ENCODE data around the gene PITPNC1.

PITPNC1 gene

DNA sequence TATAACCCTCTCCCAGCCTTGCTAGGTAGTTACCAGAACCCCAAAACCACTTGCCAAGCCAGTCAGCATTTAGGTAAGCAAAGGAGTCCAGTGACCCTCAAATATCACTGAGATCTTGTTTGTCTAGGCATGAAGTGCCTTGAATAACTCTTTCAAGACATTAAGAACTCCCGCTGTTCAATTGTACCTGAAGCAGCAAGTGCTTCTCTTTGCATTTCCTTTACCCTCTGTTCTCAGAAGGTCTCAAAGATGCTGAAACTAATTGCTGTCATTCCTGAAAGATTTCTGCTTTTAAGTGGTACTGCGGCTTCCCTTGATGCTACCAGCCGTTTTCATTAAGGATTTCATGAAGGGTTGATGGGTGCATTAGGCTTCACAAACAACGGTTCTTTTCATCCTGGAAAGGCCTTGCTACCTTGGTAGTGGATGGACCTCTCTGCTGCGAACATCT is 142.7 kb downstream of the PITPNC1 start:
- no peak for DNase-seq

DNA sequence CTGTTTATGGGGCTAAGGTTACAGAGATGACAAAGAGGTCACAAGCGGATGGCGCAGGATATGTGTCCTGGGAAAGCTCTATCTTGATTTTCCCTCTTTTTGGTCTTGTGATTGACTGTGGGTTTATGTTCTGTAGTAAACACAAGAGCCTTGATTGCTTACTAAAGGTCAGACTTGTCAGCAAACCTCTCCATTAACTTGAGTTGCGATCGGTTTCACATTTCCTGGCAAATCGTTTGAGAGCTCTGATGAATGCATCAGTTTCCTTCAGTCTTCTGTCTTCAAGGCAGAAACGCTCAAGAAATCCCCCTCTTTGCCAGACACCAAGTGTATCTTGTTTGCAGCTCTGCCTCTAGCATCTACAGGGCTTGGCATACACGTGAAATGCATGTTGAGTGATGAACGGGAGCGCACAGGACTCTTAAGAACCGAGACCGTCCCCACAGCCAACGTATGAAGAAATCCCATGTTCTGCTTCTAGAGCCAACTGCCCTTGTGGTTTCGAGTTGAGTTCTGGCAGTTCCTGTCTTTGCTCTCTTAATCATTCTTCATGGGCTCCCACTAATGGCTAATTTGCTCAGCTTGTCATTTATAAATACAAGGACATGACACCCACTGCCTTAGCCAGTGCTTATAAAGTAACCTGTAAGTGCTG is 143.3 kb downstream of the PITPNC1 start:
- DNase-seq, result no peak

DNA sequence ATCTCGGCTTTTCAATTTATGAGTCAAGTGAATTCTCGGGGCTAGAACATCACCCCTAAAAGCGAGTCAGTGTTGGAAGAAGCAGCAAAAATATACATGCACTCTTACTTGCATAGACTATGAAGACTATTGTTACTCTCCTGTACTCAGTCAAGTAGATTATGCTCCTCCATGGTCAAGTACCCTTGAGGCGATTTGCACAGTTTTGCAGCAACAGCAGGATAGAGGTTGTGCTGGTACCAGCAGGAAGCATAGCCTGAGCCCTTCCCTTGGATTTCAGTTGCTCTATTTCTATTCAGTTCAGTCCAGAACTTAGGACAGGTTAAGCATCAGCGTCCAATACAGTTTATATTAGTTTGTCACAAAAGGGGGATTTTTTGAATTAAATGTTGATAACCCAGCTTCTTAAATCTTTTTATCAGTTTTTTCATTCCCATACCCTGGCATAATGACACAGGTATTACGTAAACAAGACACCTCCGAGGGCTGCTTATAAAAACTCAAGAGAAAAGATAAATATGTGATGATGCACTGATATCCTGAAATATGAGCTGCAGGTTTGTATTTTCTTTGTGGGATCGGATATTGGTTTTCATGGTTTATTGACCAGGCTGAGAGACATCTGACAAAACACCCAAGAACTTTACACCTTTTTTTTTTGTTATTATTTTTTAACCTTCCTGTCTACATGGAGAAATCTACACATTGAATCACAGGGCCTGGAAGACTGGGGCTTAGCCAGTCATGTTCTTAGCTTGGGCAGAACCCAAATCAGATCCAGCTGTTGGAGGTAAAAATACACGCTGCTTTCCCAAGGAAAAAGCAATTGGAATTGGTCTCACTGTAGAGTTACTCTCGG is 144.1 kb downstream of the PITPNC1 start:
- no peak for DNase-seq

- DNase-seq, result no peak
Observed at GRCh38 chr17:67521775-67522069, 144.6 kb downstream of the PITPNC1 start.

DNA sequence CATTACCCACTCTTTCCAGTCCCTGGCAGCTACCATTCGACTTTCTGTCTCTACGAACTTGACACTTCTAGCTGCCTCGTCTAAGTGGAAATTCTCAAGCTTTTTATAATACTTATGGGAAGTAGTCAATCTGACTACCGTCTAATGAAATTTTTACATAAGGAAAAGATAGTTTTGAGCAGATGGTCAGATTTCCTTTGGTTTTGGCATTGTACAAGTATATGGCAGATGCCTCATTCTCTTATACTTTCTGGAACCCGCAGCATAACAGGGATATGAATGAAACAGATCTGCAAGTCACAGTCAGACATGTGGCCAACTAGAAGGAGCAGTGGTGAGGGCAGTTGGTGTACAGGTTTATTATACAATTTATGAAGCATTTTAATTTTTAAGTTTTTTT is 146.0 kb downstream of the PITPNC1 start:
- DNase-seq, result no peak

GRCh38 chr17:67525239-67526135 is 148.4 kb downstream of the PITPNC1 start:
- no peak for DNase-seq

DNA sequence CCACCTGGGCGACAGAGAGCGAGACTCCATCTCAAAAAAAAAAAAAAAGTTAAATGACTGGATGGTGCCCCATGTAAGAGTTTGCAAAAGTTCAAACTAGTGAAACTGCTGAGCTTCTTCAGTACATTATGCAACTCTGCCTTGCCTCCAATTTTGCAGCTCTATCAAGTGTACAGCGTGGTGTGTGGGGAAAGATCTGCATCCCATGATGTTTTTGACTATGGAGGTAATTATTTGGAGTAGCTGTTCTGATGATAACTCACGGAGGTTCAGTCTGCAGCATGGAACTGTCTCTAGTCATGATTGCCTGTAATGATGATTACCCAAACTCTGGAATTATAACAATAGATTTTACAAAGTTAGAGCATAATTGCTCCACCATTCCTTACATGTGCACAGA is 149.6 kb downstream of the PITPNC1 start:
- no peak for DNase-seq

DNA sequence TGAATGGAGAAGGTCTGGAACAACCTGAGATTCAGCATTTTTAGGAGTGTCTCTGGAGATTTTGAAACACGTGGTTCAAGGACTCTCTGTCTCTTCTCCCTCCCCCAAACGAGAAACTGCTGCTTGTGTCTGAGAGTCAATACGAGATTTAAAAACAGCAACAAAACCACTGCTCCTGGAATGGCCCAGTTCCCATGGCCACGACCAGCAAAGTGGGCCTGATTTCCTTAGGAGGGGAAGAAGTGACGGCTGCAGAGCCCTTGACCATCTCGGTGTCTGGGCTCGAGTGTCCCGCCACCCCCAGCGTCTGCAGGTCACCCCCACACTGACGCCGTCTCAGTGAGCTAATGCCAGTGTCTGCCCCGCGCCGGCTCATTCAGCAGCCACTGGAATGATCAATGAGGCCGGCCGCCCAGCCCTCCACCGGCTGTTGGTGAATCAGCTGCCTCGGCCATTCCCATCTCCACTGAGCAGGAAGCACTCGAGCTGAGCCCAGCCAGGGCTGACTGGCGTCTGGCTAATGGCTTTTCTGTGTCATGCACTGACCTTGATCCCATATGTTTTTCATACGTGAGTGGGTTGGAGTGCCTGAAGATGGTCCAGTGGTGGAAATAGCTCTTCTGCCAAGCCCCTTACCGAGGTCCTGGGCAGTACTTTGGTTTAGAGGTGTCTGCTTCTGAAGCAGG is 151.8 kb downstream of the PITPNC1 start:
- DNase-seq, result no peak

GRCh38 chr17:67531291-67531690 is 154.2 kb downstream of the PITPNC1 start:
- DNase-seq, result no peak

DNA sequence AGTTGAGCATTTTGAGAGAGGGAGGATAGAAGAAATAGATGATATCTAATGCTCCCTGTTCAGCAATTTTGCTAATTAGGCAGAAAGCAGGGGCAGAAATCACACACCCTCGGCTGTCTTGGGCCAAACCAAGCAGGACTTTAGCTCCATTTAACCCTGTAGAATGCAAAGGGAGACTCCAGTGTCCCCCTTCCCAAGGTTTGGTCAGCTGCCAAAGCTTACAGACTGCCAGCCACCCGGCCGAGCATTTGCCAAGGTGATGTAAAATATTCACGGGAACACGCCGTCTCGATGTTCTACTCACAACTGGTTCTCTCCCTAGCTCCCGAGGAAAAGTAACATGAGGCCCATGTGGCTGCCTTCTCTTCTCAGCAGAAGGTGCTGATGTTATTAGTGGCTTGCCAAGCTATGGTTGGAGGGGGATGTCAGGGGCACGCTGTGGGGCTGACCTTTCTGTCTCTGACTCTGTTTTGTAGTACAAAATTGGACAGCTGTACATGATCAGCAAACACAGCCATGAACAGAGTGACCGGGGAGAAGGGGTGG is 155.3 kb downstream of the PITPNC1 start:
- no peak for DNase-seq

DNA sequence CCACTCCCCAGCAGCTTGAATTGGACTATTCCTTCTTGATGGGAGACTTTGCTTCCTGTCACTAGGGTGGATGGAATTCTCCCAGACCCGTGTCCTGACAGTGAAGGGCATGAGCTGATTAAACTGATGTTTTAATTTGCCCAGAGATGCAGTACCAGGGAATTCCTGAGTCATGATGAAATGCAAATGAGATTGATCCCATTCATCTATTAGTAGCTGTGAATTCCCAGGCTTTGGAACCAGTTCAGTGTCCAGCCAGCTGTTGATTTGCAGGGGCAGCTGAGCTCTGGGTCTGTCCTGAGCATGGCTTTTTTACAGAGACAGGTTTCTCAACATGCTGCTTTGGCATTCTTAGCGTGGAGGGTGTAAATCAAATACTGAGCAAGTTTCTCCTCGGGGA is 157.9 kb downstream of the PITPNC1 start:
- no peak for DNase-seq

- no peak for DNase-seq
Observed at GRCh38 chr17:67542219-67543114, 165.4 kb downstream of the PITPNC1 start.

- no peak for DNase-seq
Observed at GRCh38 chr17:67544364-67544955, 167.4 kb downstream of the PITPNC1 start.

DNA sequence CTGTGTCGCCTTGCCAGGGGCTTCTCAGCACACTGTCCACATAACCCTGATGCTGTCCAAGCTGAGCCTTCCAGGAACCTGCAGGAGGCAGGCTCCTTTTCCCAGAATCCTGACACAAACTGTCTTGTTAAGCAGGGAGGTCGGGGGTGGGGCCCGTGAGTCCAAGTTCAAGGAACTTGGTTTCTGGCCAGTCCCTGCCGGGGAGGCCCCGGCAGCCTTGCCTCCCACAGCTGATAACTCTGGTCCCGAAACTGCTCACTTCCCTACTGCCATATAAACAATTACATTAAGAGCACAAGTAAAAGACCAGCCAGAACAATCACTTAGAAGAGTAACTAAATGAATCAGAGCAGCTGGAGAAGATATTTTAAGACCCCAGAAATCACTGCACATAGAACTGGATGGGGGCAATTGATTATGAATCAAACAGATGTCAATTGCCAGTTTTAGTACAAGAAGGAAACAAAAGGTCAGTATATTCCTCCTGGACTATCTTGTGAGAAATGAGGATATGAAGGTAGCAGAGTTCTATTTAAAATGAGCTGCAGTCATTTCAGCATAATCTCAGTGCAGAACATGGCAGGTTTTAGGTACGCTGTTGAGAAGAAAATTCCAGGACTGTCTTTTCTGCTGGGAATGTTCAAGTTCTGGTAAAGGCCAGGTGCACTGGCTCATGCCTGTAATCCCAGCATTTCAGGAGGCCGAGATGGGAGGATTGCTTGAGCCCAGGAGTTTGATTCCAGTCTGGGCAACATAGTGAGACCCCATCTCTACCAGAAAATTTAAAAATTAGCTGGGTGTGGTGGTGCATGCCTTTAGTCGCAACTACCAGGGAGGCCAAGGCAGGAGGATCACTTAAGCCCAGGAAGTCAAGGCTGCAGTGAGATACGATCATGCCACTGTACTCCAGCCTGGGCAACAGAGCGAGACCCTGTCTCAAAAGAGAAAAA is 169.8 kb downstream of the PITPNC1 start:
- DNase-seq, result no peak

- no peak for DNase-seq
Observed at GRCh38 chr17:67548693-67549092, 171.6 kb downstream of the PITPNC1 start.

DNA sequence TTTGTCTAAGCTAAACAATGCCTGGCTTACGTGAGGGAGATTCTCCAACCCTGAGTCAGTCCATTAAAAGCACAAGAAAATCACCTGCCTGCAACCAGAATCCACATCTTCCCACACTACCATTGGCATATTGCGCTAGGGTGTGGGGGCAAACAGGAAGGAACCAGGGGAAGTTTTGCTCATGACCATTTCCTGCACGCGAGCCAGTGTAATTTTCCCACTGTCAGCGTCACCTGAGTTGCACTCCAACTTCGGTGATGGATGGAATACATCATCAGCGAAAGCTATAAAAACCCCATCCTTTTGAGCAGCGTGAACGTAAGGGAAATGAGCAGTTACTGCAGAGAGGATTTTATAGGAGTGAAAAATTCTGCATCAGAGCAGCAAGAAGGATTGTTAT is 172.7 kb downstream of the PITPNC1 start:
- DNase-seq, result no peak

DNA sequence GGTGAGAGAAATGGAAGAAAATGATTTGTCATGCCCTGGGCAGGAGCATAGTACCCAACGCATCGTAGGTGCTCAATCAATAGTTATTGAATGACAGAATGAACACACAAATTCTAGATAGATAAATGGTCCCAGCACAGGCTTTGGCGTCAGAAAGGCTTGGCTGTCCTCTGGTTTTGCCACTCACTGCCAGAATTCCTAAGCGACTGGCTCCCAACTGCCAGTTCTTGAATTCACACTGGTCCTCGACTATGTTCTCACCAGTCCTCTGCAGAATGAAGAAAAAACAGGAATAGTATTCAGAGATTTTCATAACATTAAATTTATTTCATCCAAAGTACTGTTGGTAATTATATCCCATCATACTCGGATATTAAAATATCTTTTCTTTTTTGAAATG is 177.6 kb downstream of the PITPNC1 start:
- DNase-seq, result no peak

DNA sequence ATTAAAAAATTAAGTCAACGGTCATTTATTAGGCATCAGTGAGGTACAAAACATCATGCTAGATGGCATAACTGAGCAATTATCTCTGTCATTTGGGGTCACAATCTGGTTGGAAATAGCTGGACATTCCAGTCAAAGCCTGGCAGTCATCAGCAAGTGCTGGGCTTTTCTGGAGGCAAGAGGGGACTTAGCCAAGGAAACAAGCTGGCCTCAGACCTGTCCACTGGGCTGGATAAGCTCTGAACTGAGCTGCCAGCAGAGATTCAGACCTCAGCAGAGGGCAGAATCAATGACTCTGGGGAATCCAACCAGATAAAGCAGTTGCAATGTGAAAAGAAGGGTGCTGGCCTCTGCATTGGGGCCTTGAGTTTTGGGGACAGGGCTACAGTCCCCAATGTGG is 178.8 kb downstream of the PITPNC1 start:
- no peak for DNase-seq

GRCh38 chr17:67557052-67557845 is 180.2 kb downstream of the PITPNC1 start:
- DNase-seq, result no peak
